Neuronal stem cell (in vitro differentiated cells): ENCODE results near the gene TANK.

Source experiments
- DNase-seq: peaks from one replicate; pipeline ENCODE4 v3.0.0-alpha.2; 2013; ENCODE audit warnings: low spot score
- H2AFZ ChIP-seq: one replicate; pipeline ENCODE4 v1.6.1; 2013; ENCODE audit warnings: mild to moderate bottlenecking, low read length, inconsistent platforms
- H2AK5ac ChIP-seq: 2 replicates; pipeline ENCODE4 v1.6.1; 2013; ENCODE audit warnings: low read depth, mild to moderate bottlenecking, inconsistent platforms, low read length, moderate library complexity, mixed read lengths
- H2BK120ac ChIP-seq: 2 replicates; pipeline ENCODE4 v1.6.1; 2013; ENCODE audit warnings: low read depth, mild to moderate bottlenecking, inconsistent platforms, low read length, moderate library complexity, mixed read lengths
- H2BK12ac ChIP-seq: one replicate; pipeline ENCODE4 v1.6.1; 2013; ENCODE audit warnings: low read length, inconsistent platforms
- H2BK15ac ChIP-seq: 2 replicates; pipeline ENCODE4 v1.6.1; 2013; ENCODE audit warnings: mild to moderate bottlenecking, low read length, inconsistent platforms, mixed read lengths
- H2BK5ac ChIP-seq: one replicate; pipeline ENCODE4 v1.6.1; 2013; ENCODE audit warnings: inconsistent platforms, mild to moderate bottlenecking, low read length, moderate library complexity
- H3K14ac ChIP-seq: one replicate; pipeline ENCODE4 v1.6.1; 2013; ENCODE audit warnings: low read length, inconsistent platforms
- H3K18ac ChIP-seq: 2 replicates; pipeline ENCODE4 v1.6.1; 2013; ENCODE audit warnings: low read length, inconsistent platforms
- H3K23ac ChIP-seq: 2 replicates; pipeline ENCODE4 v1.6.1; 2013; ENCODE audit warnings: low read depth, mild to moderate bottlenecking, mixed read lengths, low read length, inconsistent platforms; ENCODE audit not compliant: poor library complexity
- H3K27ac ChIP-seq: replicated peaks from 3 replicates; pipeline ENCODE4 v1.5.1; 2013; ENCODE audit warnings: low read length, inconsistent platforms
- H3K27me3 ChIP-seq, 3 experiments: 2 replicates each; pipeline ENCODE4 v1.6.1; 2013; ENCODE audit warnings: low read length in 3 of 3, mild to moderate bottlenecking in 2 of 3, inconsistent platforms in 1 of 3, low read depth in 1 of 3, mixed read lengths in 1 of 3, moderate library complexity in 1 of 3; ENCODE audit not compliant: control insufficient read depth in 3 of 3, insufficient read depth in 3 of 3
- H3K36me3 ChIP-seq, 2 donors: replicated peaks in 1 of 2; 2 replicates each; pipeline ENCODE4 v1.6.1; 2013; ENCODE audit warnings: low read length in 2 of 2; ENCODE audit not compliant: control insufficient read depth in 2 of 2, insufficient read depth in 2 of 2
- H3K4ac ChIP-seq: 2 replicates; pipeline ENCODE4 v1.6.1; 2013; ENCODE audit warnings: inconsistent platforms, mild to moderate bottlenecking, low read length, moderate library complexity
- H3K4me1 ChIP-seq, 2 donors: 1 replicate in 1 of 2; 2 replicates in 1 of 2; pipeline ENCODE4 v1.6.1; 2013; ENCODE audit warnings: low read length in 2 of 2, low read depth in 1 of 2; ENCODE audit not compliant: control insufficient read depth in 2 of 2, insufficient read depth in 1 of 2
- H3K4me2 ChIP-seq: one replicate; pipeline ENCODE4 v1.6.1; 2013; ENCODE audit warnings: mild to moderate bottlenecking, low read length, inconsistent platforms; ENCODE audit not compliant: insufficient read depth, poor library complexity, severe bottlenecking
- H3K4me3 ChIP-seq, 2 donors: 2 replicates each; pipeline ENCODE4 v1.5.1; 2013; ENCODE audit warnings: low read length in 2 of 2, mild to moderate bottlenecking in 2 of 2, inconsistent platforms in 1 of 2, moderate library complexity in 1 of 2
- H3K79me1 ChIP-seq: one replicate; pipeline ENCODE4 v1.6.1; 2013; ENCODE audit warnings: low read depth, mild to moderate bottlenecking, inconsistent platforms, low read length, moderate library complexity
- H3K9ac ChIP-seq: one replicate; pipeline ENCODE4 v1.6.1; 2013; ENCODE audit warnings: mild to moderate bottlenecking, low read depth, low read length, inconsistent platforms; ENCODE audit not compliant: poor library complexity
- H3K9me3 ChIP-seq, 2 donors: replicated peaks in 1 of 2; 2 replicates each; pipeline versions ENCODE3 to v1.6.1; 2013; ENCODE audit warnings: low read length in 2 of 2, mild to moderate bottlenecking in 2 of 2, inconsistent platforms in 1 of 2, low read depth in 1 of 2, mixed read lengths in 1 of 2, moderate library complexity in 1 of 2; ENCODE audit not compliant: control insufficient read depth in 2 of 2, insufficient read depth in 1 of 2
- H4K8ac ChIP-seq: one replicate; pipeline ENCODE4 v1.6.1; 2013; ENCODE audit warnings: low read depth, mild to moderate bottlenecking, inconsistent platforms, low read length, moderate library complexity
- H4K91ac ChIP-seq: one replicate; pipeline ENCODE4 v1.6.1; 2013; ENCODE audit warnings: low read length, low read depth, mild to moderate bottlenecking, inconsistent platforms; ENCODE audit not compliant: poor library complexity
- WGBS, 2 donors: extraction: QIAGEN DNeasy Blood & Tissue Kit; methylation state at CpG; one replicate each; pipeline ENCODE4 v1.1.7; 2013; ENCODE audit warnings: missing lambda C conversion rate in 2 of 2, mixed read lengths in 1 of 2; ENCODE audit not compliant: insufficient read length in 2 of 2, insufficient replicate concordance in 1 of 2; ENCODE audit errors: extremely low coverage in 2 of 2; 5-methylcytosine and 5-hydroxymethylcytosine counted together

Gene TANK

GRCh38 chr2:161239326-161240109, 79.3 kb downstream of the TANK start:
- peak overlapping the region; percentile 98 for H2BK5ac ChIP-seq
- no peak overlapping the region for H2BK12ac ChIP-seq
- peak overlapping the region; percentile 92 for H2BK15ac ChIP-seq
- peak overlapping the region; percentile 69 for H2AFZ ChIP-seq
- peak overlapping the region; percentile 80 for H3K23ac ChIP-seq
- no peak overlapping the region for H2AK5ac ChIP-seq
- H3K4me3 ChIP-seq: peak overlapping the region in 1 of 2 donors; percentile 77
- H2BK120ac ChIP-seq: peak overlapping the region; percentile 87
- WGBS, 2 donors: 100% methylated on average over 1 of the region's 47 CpGs; no CpG with 5 or more reads in 1 of the 2 donors
- no peak overlapping the region for H4K8ac ChIP-seq
- peak; percentile 81 for DNase-seq
- no peak overlapping the region for H3K4ac ChIP-seq
- H3K36me3 ChIP-seq: peaks cover 0 to 15% of the 10 kb centered on the region in 2 donors
- H3K79me1 ChIP-seq: no peaks in the 10 kb centered on the region
- H3K9ac ChIP-seq: peak overlapping the region; percentile 84
- H3K27me3 ChIP-seq: no peaks in the 10 kb centered on the region
- H3K27ac ChIP-seq: peak overlapping the region; percentile 96
- H4K91ac ChIP-seq: no peak overlapping the region
- H3K18ac ChIP-seq: peak overlapping the region; percentile 99
- peak overlapping the region; percentile 94 for H3K4me2 ChIP-seq
- H3K9me3 ChIP-seq: no peaks in the 10 kb centered on the region
- H3K14ac ChIP-seq: no peak overlapping the region
- peaks cover 0 to 16% of the 10 kb centered on the region in 2 donors for H3K4me1 ChIP-seq

GRCh38 chr2:161241894-161242293, 81.7 kb downstream of the TANK start:
- H3K4ac ChIP-seq: no peak overlapping the region
- H2BK15ac ChIP-seq: no peak overlapping the region
- H3K27ac ChIP-seq: no peak overlapping the region
- no peak overlapping the region for H3K14ac ChIP-seq
- H3K36me3 ChIP-seq: peaks cover 0 to 3% of the 10 kb centered on the region in 2 donors
- no peaks in the 10 kb centered on the region for H3K9me3 ChIP-seq
- peak overlapping the region; percentile 6 for H2AFZ ChIP-seq
- H3K4me1 ChIP-seq: peaks cover 0 to 19% of the 10 kb centered on the region in 2 donors
- no peak overlapping the region for H2BK12ac ChIP-seq
- no peak overlapping the region for H3K23ac ChIP-seq
- DNase-seq: no peak
- no peak overlapping the region for H3K9ac ChIP-seq
- no peak overlapping the region for H4K8ac ChIP-seq
- no CpG with 5 or more reads among the region's 1 CpG for WGBS, 2 donors
- H3K4me3 ChIP-seq: no peak overlapping the region
- no peak overlapping the region for H3K4me2 ChIP-seq
- H2BK120ac ChIP-seq: no peak overlapping the region
- H4K91ac ChIP-seq: no peak overlapping the region
- H3K27me3 ChIP-seq: no peaks in the 10 kb centered on the region
- no peak overlapping the region for H2BK5ac ChIP-seq
- H2AK5ac ChIP-seq: no peak overlapping the region
- no peak overlapping the region for H3K18ac ChIP-seq
- H3K79me1 ChIP-seq: no peaks in the 10 kb centered on the region

- no CpG with 5 or more reads among the region's 3 CpGs for WGBS, 2 donors
- H3K23ac ChIP-seq: no peak overlapping the region
- H3K4ac ChIP-seq: no peak overlapping the region
- no peak overlapping the region for H3K18ac ChIP-seq
- no peak overlapping the region for H3K14ac ChIP-seq
- no peak overlapping the region for H3K4me2 ChIP-seq
- no peaks in the 10 kb centered on the region for H3K9me3 ChIP-seq
- no peak overlapping the region for H2BK120ac ChIP-seq
- H3K79me1 ChIP-seq: no peaks in the 10 kb centered on the region
- H3K27ac ChIP-seq: no peak overlapping the region
- H4K91ac ChIP-seq: no peak overlapping the region
- no peak overlapping the region for H4K8ac ChIP-seq
- H3K9ac ChIP-seq: no peak overlapping the region
- H2AK5ac ChIP-seq: no peak overlapping the region
- H2BK12ac ChIP-seq: no peak overlapping the region
- no peak overlapping the region for H3K4me3 ChIP-seq
- peaks cover 0 to 15% of the 10 kb centered on the region in 2 donors for H3K4me1 ChIP-seq
- H2BK15ac ChIP-seq: no peak overlapping the region
- no peaks in the 10 kb centered on the region for H3K27me3 ChIP-seq
- H2AFZ ChIP-seq: peak overlapping the region; percentile 25
- no peak for DNase-seq
- H2BK5ac ChIP-seq: no peak overlapping the region
- H3K36me3 ChIP-seq: no peaks in the 10 kb centered on the region
These were observed 83.1 kb downstream of the TANK start for GRCh38 chr2:161243312-161243711.

GRCh38 chr2:161243905-161244304, 83.7 kb downstream of the TANK start:
- H4K8ac ChIP-seq: no peak overlapping the region
- H3K14ac ChIP-seq: no peak overlapping the region
- H3K27ac ChIP-seq: no peak overlapping the region
- no peak overlapping the region for H3K4me3 ChIP-seq
- no peak overlapping the region for H3K4ac ChIP-seq
- DNase-seq: no peak
- H3K4me2 ChIP-seq: no peak overlapping the region
- H4K91ac ChIP-seq: no peak overlapping the region
- H3K79me1 ChIP-seq: no peaks in the 10 kb centered on the region
- no CpG with 5 or more reads among the region's 5 CpGs for WGBS, 2 donors
- no peak overlapping the region for H2BK120ac ChIP-seq
- H2BK15ac ChIP-seq: no peak overlapping the region
- H3K18ac ChIP-seq: no peak overlapping the region
- no peak overlapping the region for H3K9ac ChIP-seq
- peaks cover 0 to 15% of the 10 kb centered on the region in 2 donors for H3K4me1 ChIP-seq
- H2AFZ ChIP-seq: no peak overlapping the region
- H3K27me3 ChIP-seq: no peaks in the 10 kb centered on the region
- no peaks in the 10 kb centered on the region for H3K9me3 ChIP-seq
- no peak overlapping the region for H2BK12ac ChIP-seq
- H3K36me3 ChIP-seq: no peaks in the 10 kb centered on the region
- no peak overlapping the region for H3K23ac ChIP-seq
- H2AK5ac ChIP-seq: no peak overlapping the region
- no peak overlapping the region for H2BK5ac ChIP-seq
